Epithelial cell of proximal tubule (primary cell): Measurements from ENCODE around the gene STARD3NL. TPM values are rescaled to one million over a fixed set of nuclear protein-coding genes. Genes with fewer than 3 reads are reported as not detected.
"Not testable (repeated sequence)": the region's sequence is repeated elsewhere in the genome, so short reads cannot be mapped to it uniquely, and the experiment has no call there.

Source experiments
- DNase-seq: peaks from one replicate; pipeline ENCODE4 v3.0.0-alpha.2; 2011; ENCODE audit warnings: low read depth
- H3K4me3 ChIP-seq: 2 replicates; pipeline ENCODE4 v1.5.1; 2011; ENCODE audit warnings: low read depth, mild to moderate bottlenecking, low read length
- CTCF ChIP-seq: conservative IDR thresholded peaks from 2 replicates; pipeline ENCODE4 v1.5.1; 2012; ENCODE audit warnings: low read depth, mild to moderate bottlenecking, low read length
- total RNA-seq: library from RNA; depleted of rRNA; stranded (reverse); fragments of >200 nt; gene quantifications from 2 replicates; pipeline ENCODE4 v1.2.3, GENCODE V29; 2015

Gene STARD3NL
- total RNA-seq, 1 donor from 2014 or later, result 51.8 TPM

- TF ChIP-seq CTCF, result no peak
- no peak overlapping the region for H3K4me3 ChIP-seq
- no peak for DNase-seq
These were observed 67.4 kb downstream of the STARD3NL start for GRCh38 chr7:38245409-38245977.

GRCh38 chr7:38248069-38248567, 70.1 kb downstream of the STARD3NL start:
- no peak for DNase-seq
- no peak overlapping the region for H3K4me3 ChIP-seq
- no peak for TF ChIP-seq CTCF

DNA sequence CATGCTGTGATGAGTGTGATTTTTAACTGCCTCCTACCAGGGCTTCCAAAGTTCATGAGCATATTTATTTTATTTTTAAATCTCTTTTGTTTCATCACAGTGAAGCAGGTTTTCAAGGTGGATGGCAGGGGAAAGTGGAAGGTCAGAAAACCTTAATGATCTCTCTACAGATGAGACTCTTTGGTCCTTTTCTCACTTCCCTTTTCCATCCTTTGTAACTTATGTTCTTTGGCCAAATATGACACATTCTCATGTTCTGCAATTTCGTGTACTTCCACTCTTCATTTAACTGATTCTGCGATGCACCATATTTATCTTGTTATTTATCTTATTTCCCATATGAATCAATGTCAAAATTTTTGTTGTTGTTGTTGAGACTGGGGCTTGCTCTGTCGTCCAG, 71.8 kb downstream of the STARD3NL start:
- not testable (repeated sequence) for H3K4me3 ChIP-seq, DNase-seq

DNA sequence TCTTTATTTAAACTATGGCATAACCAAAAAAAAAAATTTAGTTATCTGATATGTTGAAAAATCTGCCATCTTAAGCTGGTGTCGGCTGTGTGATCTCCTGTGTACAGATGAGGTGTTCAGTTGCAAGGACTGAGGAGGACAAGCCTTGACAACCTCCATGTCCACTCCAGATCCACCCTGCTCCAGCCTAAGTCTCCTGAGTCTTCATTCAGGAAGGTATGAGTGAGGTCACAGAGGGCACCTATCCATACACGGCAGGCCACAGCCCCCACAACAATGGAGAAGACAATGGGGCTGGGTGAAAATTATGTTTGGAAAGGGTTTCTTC, 79.3 kb downstream of the STARD3NL start:
- no peak for DNase-seq
- no peak for TF ChIP-seq CTCF
- H3K4me3 ChIP-seq, result no peak overlapping the region

DNA sequence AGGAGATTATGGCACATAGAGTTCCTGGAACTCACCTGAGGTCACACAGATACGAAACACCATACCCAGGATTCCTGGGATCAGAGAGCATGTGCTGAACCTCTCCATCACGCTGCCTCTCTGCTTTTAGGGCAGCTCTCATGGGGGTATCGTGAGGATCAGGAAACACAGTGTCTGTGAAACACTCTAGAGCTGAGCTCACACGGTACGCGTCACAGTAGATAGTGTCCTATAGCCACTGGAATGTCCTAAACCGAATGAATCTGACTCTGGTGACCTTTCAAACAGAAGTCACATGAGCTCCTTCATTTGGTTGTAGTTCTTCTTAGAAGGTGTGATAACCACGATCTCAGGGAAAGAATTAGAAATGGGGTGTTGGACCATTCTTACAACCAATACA, 81.1 kb downstream of the STARD3NL start:
- H3K4me3 ChIP-seq, DNase-seq: not testable (repeated sequence)

- not testable (repeated sequence) for H3K4me3 ChIP-seq, DNase-seq
These were observed 83.6 kb downstream of the STARD3NL start for GRCh38 chr7:38261601-38262000.

DNA sequence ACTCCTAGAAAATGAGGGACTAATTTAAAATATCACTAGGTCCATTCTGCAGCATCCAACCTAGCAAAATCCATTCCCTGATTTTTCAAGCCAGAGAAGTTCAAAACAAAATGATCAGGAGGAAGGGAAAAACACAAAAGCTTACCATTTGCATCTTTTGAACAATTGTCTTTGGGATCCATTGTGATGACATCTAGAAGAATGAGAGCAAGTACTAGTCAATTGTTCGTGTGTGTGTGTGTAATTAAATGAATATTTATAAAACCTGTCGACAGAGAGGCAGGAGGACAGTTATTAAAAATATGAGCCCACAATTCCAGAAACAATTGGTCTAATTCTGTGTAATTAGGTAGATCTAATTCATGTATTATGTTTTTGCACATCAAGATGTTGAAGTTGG, 84.0 kb downstream of the STARD3NL start:
- not testable (repeated sequence) for DNase-seq, H3K4me3 ChIP-seq

DNA sequence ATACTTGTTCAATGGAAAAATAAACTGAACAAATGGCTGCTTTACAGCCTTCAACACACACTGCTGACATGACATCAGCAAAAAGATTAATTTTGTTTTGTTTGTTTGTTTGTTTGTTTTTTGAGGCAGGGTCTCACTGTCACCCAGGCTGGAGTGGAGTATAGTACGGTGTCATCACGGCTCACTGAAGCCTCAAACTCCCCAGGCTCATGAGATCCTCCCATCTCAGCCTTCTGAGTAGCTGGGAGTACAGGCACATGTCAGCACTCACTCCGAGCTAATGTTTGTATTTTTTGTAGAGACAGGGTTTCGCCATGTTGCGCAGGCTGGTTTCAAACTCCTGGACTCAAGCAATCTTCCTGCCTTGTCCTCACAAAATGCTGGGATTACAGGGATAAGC, 84.5 kb downstream of the STARD3NL start:
- no peak overlapping the region for H3K4me3 ChIP-seq
- TF ChIP-seq CTCF, result no peak
- DNase-seq, result no peak

DNA sequence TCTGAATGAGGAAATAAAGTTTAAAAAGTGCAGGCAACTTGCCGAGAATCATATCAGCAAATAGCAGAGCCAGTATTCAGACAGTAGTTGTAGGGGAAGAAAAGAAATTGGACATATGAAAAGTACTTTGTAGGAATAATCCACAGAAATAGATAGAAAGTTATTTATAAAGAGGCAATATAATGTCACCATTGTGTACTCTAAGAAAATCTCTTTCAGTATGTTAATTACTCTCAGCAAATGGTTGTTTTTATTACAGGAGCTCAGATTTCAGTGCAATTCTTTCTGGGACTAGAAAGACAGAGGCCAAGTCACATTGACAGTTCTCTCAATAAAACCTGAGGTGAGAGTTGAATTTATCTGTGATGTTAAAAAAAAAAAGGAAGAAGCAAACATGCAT, 85.2 kb downstream of the STARD3NL start:
- not testable (repeated sequence) for DNase-seq, H3K4me3 ChIP-seq

DNA sequence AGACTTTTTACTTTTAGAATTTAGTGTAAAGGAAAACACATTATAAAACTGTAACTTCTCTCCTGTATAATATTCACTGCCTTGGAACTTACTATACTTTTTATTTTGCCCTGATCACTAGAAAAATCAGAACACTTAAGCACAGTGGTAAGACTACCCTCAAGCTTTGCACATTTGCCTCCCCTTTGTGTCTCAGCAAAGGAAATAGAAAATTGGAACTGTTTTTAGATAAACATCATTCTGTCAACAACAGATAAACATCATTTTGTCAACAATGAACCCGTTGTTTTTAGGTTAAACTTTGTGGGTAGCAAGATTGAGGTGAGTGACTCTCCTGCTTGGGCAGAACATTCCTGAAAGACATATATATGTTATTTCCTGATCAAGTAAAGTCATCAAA, 86.6 kb downstream of the STARD3NL start:
- not testable (repeated sequence) for H3K4me3 ChIP-seq, DNase-seq

GRCh38 chr7:38265958-38266357, 87.9 kb downstream of the STARD3NL start:
- DNase-seq, H3K4me3 ChIP-seq: not testable (repeated sequence)

DNA sequence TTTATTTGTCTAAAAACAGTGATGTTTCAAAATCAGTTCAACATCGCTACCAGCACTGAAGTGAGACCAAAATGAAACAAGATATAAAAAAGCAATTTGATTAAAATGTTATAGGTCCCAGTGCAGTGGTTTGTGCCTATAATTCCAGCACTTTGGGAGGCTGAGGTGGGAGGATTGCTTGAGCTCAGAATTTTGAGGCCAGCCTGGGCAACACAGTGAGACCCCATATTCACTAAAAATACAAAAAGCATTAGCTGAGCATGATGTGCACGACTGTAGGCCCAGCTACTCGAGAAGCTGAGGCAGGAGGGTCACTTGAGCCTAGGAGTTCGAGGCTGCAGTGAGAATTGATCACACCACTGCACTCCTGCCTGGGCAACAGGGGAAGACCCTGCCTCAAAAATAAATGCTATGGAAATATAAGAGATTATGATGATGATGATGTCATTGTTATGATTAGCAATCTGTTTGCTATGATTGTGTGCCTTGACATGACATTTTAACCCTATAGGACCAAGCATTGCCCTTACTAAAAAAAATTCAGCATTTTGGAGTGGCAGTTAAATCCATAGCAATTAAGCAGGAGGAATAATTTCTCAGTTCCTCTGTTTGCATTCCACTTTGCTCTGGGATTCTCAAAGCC, 91.8 kb downstream of the STARD3NL start:
- not testable (repeated sequence) for DNase-seq

GRCh38 chr7:38270405-38270804, 92.4 kb downstream of the STARD3NL start:
- not testable (repeated sequence) for DNase-seq, H3K4me3 ChIP-seq

More for the DNA sequence above, 91.8 kb downstream of the STARD3NL start:
- not testable (repeated sequence) for H3K4me3 ChIP-seq
